ENCODE measurements around the gene PXDN. TPM values are rescaled to one million over a fixed set of nuclear protein-coding genes. Genes with fewer than 3 reads are reported as not detected.

PXDN gene
- total and polyA plus RNA-seq, 8 donors, result 2.0 to 21.1 (median 4.2) TPM

- WGBS, 2 donors, result 91% methylated on average over 10 of the region's 10 CpGs
- intact Hi-C loops (cut with DNase I), result no loop called here
- FAIRE-seq, result no peak
- DNase-seq, result no peak
- H3K27ac ChIP-seq, result no peak overlapping the region
- H3K4me3 ChIP-seq, result no peak overlapping the region
- no peaks in the 10 kb centered on the region for H3K9me3 ChIP-seq
- TF ChIP-seq CTCF (IDR thresholded peaks at IDR 0.05), result no peak
- ATAC-seq, result no peak
- H3K36me3 ChIP-seq, result no peaks in the 10 kb centered on the region
- no peaks in the 10 kb centered on the region for H3K4me1 ChIP-seq
- H3K27me3 ChIP-seq, result no peaks in the 10 kb centered on the region
These were observed 30.5 kb downstream of the PXDN start for GRCh38 chr2:1713839-1714236.

- no peaks in the 10 kb centered on the region for H3K36me3 ChIP-seq
- 68 to 77% methylated on average over 22 of the region's 22 CpGs for WGBS, 2 donors
- H3K9me3 ChIP-seq, result no peaks in the 10 kb centered on the region
- H3K4me3 ChIP-seq, result no peak overlapping the region
- FAIRE-seq, result no peak
- no peak overlapping the region for H3K27ac ChIP-seq
- no peaks in the 10 kb centered on the region for H3K27me3 ChIP-seq
- no peak for DNase-seq
- no peaks in the 10 kb centered on the region for H3K4me1 ChIP-seq
- peak in 1 of 4 donors; percentile 68 for ATAC-seq
- intact Hi-C loops (cut with DNase I), result no loop called here
- no peak for TF ChIP-seq CTCF (IDR thresholded peaks at IDR 0.05)
These were observed 31.0 kb downstream of the PXDN start for GRCh38 chr2:1713142-1713838.

- Histone ChIP-seq H3K4me3 (no peak overlapping the region), H3K36me3 (no peaks in the 10 kb centered on the region), H3K4me1 (no peaks in the 10 kb centered on the region), H3K27ac (no peak overlapping the region), H3K9me3 (no peaks in the 10 kb centered on the region), H3K27me3 (no peaks in the 10 kb centered on the region)
- ATAC-seq (no peak), DNase-seq (no peak), FAIRE-seq (no peak)
- WGBS, 2 donors, result 82 to 87% methylated on average over 15 of the region's 15 CpGs
- intact Hi-C loops (cut with DNase I), result no loop called here
- TF ChIP-seq CTCF (IDR thresholded peaks at IDR 0.05), result no peak
These were observed 34.3 kb downstream of the PXDN start for GRCh38 chr2:1709946-1710560.

- intact Hi-C loops (cut with DNase I), result no loop called here
- no peak for ATAC-seq
- Histone ChIP-seq H3K9me3 (no peaks in the 10 kb centered on the region), H3K4me1 (no peaks in the 10 kb centered on the region), H3K36me3 (no peaks in the 10 kb centered on the region), H3K4me3 (no peak overlapping the region), H3K27ac (no peak overlapping the region), H3K27me3 (no peaks in the 10 kb centered on the region)
- 71 to 75% methylated on average over 8 of the region's 8 CpGs for WGBS, 2 donors
- FAIRE-seq, result no peak
- no peak for DNase-seq
- no peak for TF ChIP-seq CTCF (IDR thresholded peaks at IDR 0.05)
These were observed 35.0 kb downstream of the PXDN start for GRCh38 chr2:1709335-1709605.
